NCI-H187 treated with DMSO at 0.1 percent for 48 hours (cell line): ENCODE results near the gene ARL2BP.
A peak's percentile ranks its signal among the peaks of the same experiment; 100 is the strongest.
"Not testable (repeated sequence)": the region's sequence is repeated elsewhere in the genome, so short reads cannot be mapped to it uniquely, and the experiment has no call there.

ENCODE experiments used
- DNase-seq: peaks from one replicate; lab custom pipeline; 2025; lab: John Stamatoyannopoulos, UW

The ARL2BP gene

GRCh38 chr16:57244767-57245471 lies at the start of gene ARL2BP:
Gene ARL2BP, plus strand, starts transcription at chr16:57245259. Its CDS starts 109 bp downstream, at chr16:57245368.
- peak; percentile 48 for DNase-seq

GRCh38 chr16:57196286-57196685 lies 48.8 kb upstream of the ARL2BP start:
- DNase-seq = no peak

- no peak for DNase-seq
Observed at GRCh38 chr16:57196753-57197152, 48.3 kb upstream of the ARL2BP start.

DNA sequence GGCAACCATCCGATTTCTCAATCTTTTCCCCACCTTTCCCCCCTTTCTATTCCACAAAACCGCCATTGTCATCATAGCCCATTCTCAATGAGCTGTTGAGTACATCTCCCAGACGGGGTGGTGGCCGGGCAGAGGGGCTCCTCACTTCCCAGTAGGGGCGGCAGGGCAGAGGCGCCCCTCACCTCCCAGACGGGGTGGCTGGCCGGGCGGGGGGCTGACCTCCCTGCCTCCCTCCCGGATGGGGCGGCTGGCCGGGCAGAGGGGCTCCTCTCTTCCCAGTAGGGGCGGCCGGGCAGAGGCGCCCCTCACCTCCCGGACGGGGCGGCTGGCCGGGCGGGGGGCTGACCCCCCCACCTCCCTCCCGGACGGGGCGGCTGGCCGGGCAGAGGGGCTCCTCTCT lies 44.7 kb upstream of the ARL2BP start:
- not testable (repeated sequence) for DNase-seq

DNA sequence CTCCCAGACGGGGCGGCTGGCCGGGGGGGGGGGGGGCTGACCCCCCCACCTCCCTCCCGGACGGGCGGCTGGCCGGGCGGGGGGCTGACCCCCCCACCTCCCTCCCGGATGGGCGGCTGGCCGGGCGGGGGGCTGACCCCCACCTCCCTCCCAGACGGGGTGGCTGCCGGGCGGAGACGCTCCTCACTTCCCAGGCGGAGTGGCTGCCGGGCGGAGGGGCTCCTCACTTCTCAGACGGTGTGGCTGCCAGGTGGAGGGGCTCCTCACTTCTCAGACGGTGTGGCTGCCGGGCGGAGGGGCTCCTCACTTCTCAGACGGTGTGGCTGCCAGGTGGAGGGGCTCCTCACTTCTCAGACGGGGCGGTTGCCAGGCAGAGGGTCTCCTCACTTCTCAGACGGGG lies 44.1 kb upstream of the ARL2BP start:
- DNase-seq = not testable (repeated sequence)

- DNase-seq = no peak
Observed at GRCh38 chr16:57202095-57202886, 42.8 kb upstream of the ARL2BP start.

DNA sequence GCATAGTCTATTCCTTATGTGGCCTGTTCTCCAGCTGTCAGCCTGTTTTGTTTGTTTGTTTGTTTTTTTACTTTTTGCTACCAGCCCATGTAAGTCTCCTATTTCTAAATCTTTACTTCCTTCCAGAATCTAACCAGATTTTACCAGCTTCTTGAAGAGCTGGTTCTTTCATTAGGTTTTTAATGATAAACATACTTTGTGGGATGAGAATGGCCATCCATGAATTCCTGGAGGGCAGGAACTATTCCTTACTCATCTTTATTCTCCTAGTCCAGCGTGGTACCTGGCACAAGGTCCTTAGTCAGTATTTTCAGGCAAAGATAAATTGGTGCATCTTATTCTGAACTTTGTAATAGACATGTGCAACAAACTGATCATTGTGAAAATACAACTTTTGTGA lies 41.6 kb upstream of the ARL2BP start:
- DNase-seq = no peak

GRCh38 chr16:57204675-57205074 lies 40.4 kb upstream of the ARL2BP start:
- DNase-seq = no peak

DNA sequence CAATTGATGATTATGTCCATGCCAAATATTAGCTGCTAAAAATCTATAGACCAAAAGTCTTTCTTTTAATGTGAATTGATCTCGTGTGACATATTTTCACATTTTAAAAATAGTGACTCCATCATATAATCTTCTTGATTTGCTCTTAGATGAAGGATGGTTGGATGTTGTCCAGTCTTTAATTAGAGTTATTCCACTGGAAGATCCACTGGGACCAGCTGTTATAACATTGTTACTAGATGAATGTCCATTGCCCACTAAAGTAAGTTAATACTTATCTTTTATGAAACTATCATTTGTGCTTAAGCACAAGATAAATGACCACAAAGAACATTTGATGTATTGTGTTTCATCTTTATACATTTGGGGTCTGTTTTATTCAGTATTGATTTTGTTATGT lies 36.1 kb upstream of the ARL2BP start:
- DNase-seq = no peak

DNA sequence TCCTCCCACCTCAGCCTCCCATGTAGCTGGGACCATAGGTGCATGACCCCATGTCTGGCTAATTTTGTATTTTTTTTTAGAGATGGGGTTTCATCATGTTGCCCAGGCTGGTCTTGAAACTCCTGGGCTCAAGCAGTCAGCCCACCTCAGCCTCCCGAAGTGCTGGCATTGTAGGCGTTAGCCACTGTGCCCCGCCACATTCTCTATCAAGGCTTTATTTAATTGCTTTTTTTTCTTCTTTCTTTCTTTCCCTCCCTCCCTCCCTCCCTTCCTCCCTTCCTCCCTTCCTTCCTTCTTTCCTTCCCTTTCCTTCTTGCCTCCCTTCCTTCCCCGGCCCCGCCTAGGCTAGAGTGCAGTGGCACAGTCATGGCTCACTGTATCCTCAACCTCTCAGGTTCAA lies 35.3 kb upstream of the ARL2BP start:
- DNase-seq = no peak

- DNase-seq = no peak
Observed at GRCh38 chr16:57213462-57213861, 31.6 kb upstream of the ARL2BP start.

DNA sequence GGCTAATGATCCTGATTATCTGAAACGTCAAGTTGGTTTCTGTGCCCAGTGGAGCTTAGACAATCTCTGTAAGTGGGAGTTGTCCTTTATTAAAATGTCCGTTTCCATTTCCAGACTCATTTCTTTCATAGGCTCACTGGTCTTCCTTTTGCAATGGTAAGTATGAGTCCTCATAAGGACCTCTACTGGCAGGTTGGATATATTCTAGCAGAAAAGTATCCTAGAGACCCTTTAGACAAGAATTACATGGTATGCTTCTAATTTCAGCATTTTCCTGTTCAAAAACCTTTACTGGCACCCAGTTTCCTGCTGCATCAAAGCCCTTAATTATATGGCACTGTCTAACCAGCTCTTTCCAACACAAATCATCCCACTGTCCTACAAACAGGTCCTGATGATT lies 28.1 kb upstream of the ARL2BP start:
- DNase-seq = no peak

GRCh38 chr16:57223057-57223456 lies 22.0 kb upstream of the ARL2BP start:
- no peak for DNase-seq

DNA sequence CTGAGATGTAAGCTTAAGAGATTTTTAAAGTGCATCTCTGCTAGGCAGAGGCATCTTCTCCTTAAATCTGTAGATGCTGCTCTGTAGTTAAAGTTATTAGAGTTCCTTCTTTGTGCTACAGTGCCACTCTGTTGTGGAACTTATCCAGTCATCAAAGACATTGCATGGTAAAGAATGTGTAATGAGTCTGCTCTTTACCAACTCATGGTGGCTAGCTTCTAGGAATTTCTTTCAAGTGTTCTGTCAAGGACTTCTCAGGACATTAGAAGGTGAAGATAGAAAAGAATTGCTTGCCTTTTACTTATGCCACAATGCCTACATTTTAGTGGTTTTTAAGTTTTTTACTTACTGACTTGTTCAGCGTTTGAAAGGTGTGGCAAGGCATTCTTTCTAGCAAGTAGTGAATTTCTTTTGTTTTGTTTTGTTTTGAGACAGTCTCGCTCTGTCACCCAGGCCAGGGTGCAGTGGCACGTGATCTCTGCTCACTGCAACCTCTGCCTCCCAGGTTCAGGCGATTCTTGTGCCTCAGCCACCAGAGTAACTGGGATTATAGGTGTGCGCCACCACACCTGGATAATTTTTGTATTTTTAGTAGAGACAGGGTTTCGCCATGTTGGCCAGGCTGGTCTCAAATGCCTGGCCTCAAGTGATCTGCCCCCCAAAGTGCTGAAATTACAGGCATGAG lies 20.3 kb upstream of the ARL2BP start:
- no peak for DNase-seq

GRCh38 chr16:57225978-57226377 lies 19.1 kb upstream of the ARL2BP start:
- no peak for DNase-seq

GRCh38 chr16:57226701-57227621 lies 18.1 kb upstream of the ARL2BP start:
- no peak for DNase-seq

DNA sequence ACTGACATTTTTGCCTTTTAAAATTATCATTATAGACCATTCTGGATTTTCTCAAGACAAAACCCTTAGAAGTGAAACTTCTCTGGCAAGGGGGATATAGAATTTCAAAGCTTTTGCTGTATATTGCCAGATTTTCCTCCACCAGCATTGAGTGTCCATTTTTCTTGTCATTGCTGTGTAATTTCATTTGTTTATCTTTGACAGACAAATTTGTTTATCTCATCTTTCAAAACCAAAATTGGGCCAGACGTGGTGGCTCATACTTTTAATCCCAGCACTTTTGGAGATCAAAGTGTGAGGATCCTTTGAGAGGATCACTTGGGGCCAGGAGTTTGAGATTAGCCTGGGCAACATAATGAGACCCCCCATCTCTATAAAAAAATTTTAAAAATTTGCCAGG lies 16.0 kb upstream of the ARL2BP start:
- no peak for DNase-seq

DNA sequence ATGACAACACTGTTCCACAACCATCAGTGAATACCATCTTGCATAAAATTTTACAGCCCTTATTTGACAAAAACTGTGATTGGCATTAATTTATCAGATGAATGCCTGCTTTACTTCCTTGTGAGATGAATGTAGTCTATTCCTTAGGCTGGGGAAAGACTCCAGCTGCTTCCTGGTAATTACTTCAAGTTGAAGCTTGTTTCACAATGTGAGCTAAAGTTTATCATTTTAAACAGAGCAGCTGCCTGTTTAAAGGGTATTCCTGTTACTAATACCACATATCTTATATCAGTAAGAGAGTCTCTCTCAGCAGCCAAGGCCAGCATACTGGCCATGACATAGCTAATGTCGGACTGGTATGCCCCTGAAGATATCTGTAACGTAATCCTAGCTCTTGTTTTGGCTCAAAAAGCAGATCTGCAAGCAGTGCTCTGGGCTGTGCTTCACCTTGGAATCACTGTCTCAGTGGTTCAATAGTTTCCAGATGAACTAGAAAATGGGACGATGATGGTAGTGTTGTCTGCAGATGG lies 13.2 kb upstream of the ARL2BP start:
- DNase-seq = no peak

DNA sequence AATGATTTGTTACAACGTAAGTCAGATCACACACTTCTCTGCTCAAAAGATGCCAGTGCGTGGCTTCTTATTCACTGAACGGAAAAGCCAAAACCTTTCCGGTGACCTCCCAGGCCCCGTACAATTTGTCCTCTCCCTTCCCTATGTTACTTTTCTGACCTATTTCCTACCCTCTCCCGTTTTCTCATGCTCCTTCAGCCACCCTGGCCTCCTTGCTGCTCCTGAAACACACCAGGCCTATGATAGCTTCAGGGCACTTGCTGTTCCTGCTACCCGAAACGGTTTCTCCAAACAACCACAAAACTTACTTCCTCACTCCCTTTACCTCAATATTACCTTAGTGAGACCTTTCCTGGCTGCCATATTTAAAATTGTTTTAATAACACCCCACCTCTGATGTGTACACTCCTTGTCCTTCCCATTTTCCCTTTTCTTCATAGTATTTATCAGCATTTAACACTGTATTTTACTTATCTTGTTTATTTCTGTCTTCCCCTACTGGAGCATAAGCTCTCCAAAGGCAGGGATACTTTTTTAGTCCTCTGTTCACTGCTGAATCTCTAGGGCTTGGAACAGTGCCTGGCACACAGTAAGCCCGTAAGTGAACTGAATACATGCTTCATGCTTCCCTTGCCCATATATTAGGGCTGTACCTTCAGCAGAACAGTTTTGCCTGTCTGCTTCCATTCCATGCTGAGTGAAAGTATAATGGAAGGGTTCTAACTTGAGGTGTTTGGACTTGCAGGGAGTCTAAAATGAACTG lies 10.9 kb upstream of the ARL2BP start:
- no peak for DNase-seq

GRCh38 chr16:57234707-57235092 lies 10.4 kb upstream of the ARL2BP start:
- DNase-seq = no peak
